IPS-18c (cell line): ENCODE results near the gene FAM81A.
"Not testable (repeated sequence)": the region's sequence is repeated elsewhere in the genome, so short reads cannot be mapped to it uniquely, and the experiment has no call there.

Experiments used
- H3K4me3 ChIP-seq: 2 replicates; pipeline ENCODE4 v1.7.0; 2013; ENCODE audit warnings: low read depth, mild to moderate bottlenecking, low read length, moderate library complexity; ENCODE audit not compliant: insufficient read depth
- H3K9me3 ChIP-seq: one replicate; pipeline ENCODE4 v1.6.1; 2013; ENCODE audit warnings: mild to moderate bottlenecking, low read length, moderate library complexity; ENCODE audit not compliant: control insufficient read depth, insufficient read depth

The FAM81A gene

GRCh38 chr15:59437817-59438624 is at the start of gene FAM81A:
TSS of gene FAM81A (plus strand) at chr15:59438186. CDS start at chr15:59458627, 20,441 bp downstream.
- H3K4me3 ChIP-seq = peak within 1 kb of the TSS; percentile 64
- H3K9me3 ChIP-seq = no peaks in the 10 kb centered on the region

- no peak overlapping the region for H3K4me3 ChIP-seq
- no peaks in the 10 kb centered on the region for H3K9me3 ChIP-seq
Observed at GRCh38 chr15:59388670-59389069, 49.3 kb upstream of the FAM81A start.

GRCh38 chr15:59392299-59392698 is 45.7 kb upstream of the FAM81A start:
- Histone ChIP-seq H3K4me3 (no peak overlapping the region), H3K9me3 (no peaks in the 10 kb centered on the region)

GRCh38 chr15:59394166-59394661 is 43.8 kb upstream of the FAM81A start:
- Histone ChIP-seq H3K4me3 (no peak overlapping the region), H3K9me3 (no peaks in the 10 kb centered on the region)

- no peak overlapping the region for H3K4me3 ChIP-seq
- no peaks in the 10 kb centered on the region for H3K9me3 ChIP-seq
Observed at GRCh38 chr15:59396211-59396610, 41.8 kb upstream of the FAM81A start.

- H3K4me3 ChIP-seq = no peak overlapping the region
- H3K9me3 ChIP-seq = no peaks in the 10 kb centered on the region
Observed at GRCh38 chr15:59396679-59397078, 41.3 kb upstream of the FAM81A start.

- no peaks in the 10 kb centered on the region for H3K9me3 ChIP-seq
- no peak overlapping the region for H3K4me3 ChIP-seq
Observed at GRCh38 chr15:59398220-59398619, 39.8 kb upstream of the FAM81A start.

GRCh38 chr15:59399465-59400102 is 38.4 kb upstream of the FAM81A start:
- Histone ChIP-seq H3K9me3 (no peaks in the 10 kb centered on the region), H3K4me3 (no peak overlapping the region)

- H3K4me3 ChIP-seq = no peak overlapping the region
Observed at GRCh38 chr15:59400103-59400813, 37.7 kb upstream of the FAM81A start.

GRCh38 chr15:59401051-59401823 is 36.7 kb upstream of the FAM81A start:
- H3K4me3 ChIP-seq, H3K9me3 ChIP-seq: not testable (repeated sequence)

More at GRCh38 chr15:59400103-59400813, 37.7 kb upstream of the FAM81A start:
- H3K9me3 ChIP-seq = no peaks in the 10 kb centered on the region

GRCh38 chr15:59401824-59402569 is 36.0 kb upstream of the FAM81A start:
- H3K4me3 ChIP-seq = no peak overlapping the region
- H3K9me3 ChIP-seq = no peaks in the 10 kb centered on the region

- no peaks in the 10 kb centered on the region for H3K9me3 ChIP-seq
- no peak overlapping the region for H3K4me3 ChIP-seq
Observed at GRCh38 chr15:59405079-59405478, 32.9 kb upstream of the FAM81A start.

GRCh38 chr15:59406446-59406845 is 31.5 kb upstream of the FAM81A start:
- Histone ChIP-seq H3K9me3 (no peaks in the 10 kb centered on the region), H3K4me3 (no peak overlapping the region)

- no peak overlapping the region for H3K4me3 ChIP-seq
- no peaks in the 10 kb centered on the region for H3K9me3 ChIP-seq
Observed at GRCh38 chr15:59407946-59408345, 30.0 kb upstream of the FAM81A start.

- Histone ChIP-seq H3K9me3 (no peaks in the 10 kb centered on the region), H3K4me3 (no peak overlapping the region)
Observed at GRCh38 chr15:59410391-59410896, 27.5 kb upstream of the FAM81A start.

- no peaks in the 10 kb centered on the region for H3K9me3 ChIP-seq
- no peak overlapping the region for H3K4me3 ChIP-seq
Observed at GRCh38 chr15:59413577-59413976, 24.4 kb upstream of the FAM81A start.
